Dedifferentiated amniotic fluid mesenchymal stem cell (primary cell): Measurements from ENCODE around the gene BRD7.
A peak's percentile ranks its signal among the peaks of the same experiment; 100 is the strongest.

Source experiments
- DNase-seq: peaks from one replicate; pipeline ENCODE4 v3.0.0-alpha.2; 2016; ENCODE audit errors: extremely low spot score

Gene BRD7

DNA sequence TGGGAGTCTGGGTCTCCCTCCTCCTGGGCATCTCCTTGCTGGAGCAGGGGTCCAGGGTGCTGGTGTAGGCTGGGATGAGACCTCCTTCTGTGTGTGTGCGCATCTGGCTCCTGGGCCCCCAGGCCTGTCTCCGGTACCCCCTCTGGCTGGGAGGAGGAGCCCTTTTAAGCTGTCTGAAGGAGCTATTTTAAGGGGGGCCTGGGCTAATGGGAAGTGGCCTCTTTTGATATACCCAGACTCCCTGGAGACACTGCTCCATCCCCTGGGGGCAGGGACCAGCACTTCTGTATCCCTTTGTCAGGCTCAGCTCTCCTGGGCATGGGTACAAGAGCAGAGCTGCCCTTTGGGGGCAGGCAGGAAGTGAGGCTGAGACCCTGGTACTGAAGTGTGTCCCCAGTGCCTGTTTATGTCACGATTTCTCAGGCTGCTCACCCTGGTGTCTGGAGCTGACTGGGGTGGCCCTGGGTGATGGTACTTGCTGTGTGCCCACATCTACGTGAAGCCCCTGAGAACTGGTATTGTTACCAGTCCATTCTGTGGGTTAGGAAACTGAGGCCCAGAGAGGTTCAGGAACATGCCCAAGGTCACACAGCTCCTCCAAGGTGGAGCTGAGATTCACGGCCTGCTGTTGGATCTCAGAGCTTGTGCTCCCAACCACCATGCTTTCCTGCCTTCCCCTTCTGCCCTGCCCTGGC lies 96.0 kb downstream of the BRD7 start:
- DNase-seq: no peak

DNA sequence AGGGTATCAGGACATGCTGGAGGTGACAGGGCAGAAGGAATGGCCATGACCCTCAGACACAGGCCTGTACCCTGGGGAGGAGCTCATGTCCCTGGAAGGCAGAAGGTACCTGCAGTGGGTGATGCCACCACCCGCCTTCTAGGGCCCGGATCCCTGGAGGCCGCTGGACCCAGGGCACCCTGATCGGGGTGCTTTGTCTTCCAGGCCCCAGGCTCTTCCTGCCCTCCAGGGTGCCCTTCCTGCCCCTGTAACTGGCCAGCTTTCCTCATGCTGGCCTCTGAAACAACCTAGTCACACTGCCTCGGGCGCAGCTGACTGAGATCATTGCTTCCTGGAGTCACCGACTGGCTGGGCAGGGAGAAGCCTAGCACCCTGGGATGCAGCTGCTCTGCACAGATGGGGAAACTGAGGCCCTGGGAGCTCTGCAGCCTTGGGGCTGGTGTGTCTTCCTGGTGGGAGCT lies 96.6 kb downstream of the BRD7 start:
- DNase-seq: no peak

GRCh38 chr16:50271148-50272041 lies 97.4 kb downstream of the BRD7 start:
- no peak for DNase-seq

DNA sequence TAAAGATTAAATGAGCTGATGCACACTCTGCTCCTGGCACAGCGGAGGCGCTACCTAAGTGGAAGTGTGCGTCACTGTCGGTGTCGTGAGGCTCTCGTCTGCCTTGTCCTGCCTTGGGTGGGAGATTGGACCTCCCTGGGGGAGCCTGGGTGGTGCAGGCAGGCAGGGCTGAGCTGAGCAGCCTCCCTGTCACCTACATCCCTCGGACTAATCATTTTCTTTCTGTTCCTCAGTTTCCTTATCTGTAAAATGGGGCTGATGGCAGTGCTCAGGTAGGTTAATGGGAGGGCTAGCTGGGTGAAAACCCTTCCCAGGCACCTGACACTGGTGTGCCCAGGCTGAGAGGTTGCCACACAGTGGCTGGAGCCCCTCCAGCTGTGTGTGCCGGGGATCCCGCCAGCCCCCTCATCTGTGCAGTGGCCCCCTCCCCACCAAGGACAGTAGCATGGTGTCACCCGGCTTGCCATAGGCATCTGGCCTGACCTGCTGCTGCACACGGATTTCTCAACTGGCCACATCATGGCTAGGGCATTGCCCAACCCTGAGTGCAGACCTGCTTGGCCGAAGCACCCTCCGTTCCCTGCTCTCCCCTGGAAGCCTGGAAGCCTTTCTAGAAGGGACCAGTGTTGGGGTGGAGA lies 98.2 kb downstream of the BRD7 start:
- DNase-seq: no peak

GRCh38 chr16:50269769-50270509 lies 98.8 kb downstream of the BRD7 start:
- no peak for DNase-seq

- DNase-seq: no peak
Observed at GRCh38 chr16:50269061-50269705, 99.6 kb downstream of the BRD7 start.

GRCh38 chr16:50268352-50268751 lies 100.4 kb downstream of the BRD7 start:
- no peak for DNase-seq

DNA sequence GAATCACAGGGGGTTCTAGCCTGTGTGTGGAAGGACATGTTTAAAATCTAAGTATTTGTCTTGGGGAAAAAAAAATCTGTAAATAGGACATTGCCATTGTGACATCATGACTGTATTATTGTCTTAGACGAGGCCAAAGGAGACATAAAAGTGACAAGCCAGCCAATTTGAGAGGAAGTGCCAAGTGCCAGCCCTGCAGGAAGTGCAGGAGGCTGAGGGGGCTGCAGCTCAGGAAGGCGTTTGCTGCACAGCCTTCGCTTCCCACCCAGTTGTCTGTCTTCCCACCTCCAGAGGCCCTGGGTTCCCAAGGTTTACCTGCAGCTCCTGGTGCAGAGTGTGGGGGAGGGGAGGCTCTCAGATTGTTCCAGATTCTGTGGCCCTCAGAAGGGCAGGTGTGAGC lies 101.1 kb downstream of the BRD7 start:
- no peak for DNase-seq

- DNase-seq: no peak
Observed at GRCh38 chr16:50267151-50267631, 101.6 kb downstream of the BRD7 start.

- DNase-seq: peak; percentile 68
Observed at GRCh38 chr16:50266337-50267091, 102.3 kb downstream of the BRD7 start, which contains the start of gene ADCY7. Gene ADCY7 (plus strand): TSS chr16:50266551. CDS start chr16:50288180, 21,629 bp downstream.
